A673 (cell line): ENCODE measurements around the gene C19orf53.

Experiments used
- EZH2 ChIP-seq: fragments of 200-600 bp; sonication (generic); IDR thresholded peaks from 2 replicates; pipeline ENCODE4 v1.6.1; 2017; ENCODE audit warnings: borderline replicate concordance, low read depth, mild to moderate bottlenecking, mixed read lengths, antibody characterized with exemption, low read length; ENCODE audit not compliant: poor library complexity, severe bottlenecking
- TF ChIP-seq, protein P1 (sequence below): fragments of 300-800, 200-600 bp; sonication (generic); conservative IDR thresholded peaks from 2 replicates; pipeline ENCODE4 v1.5.1; 2017; ENCODE audit warnings: low read depth, mild to moderate bottlenecking, antibody characterized with exemption, low read length, moderate library complexity, mixed read lengths

DNA sequence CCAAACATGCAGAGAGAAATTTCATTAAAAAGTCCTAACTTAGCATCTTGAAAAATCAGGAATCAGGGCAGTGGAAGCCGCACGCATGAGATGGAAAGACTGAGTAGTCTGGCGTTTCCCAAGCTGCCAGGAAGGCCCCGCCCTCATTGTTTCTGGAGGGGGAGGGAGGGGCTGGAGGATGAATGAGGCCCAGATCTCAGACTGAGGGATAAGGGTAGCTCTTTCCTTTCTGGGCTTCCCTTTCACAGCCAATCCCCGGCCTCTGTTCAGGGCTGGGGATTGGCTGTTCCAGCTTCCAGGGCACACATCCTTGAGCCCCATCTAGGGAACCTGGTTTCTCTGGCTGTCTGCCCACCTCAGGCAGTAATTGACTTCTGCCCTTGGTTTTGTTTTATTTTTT is 7.3 kb downstream of the C19orf53 start:
- TF ChIP-seq, protein P1, sequence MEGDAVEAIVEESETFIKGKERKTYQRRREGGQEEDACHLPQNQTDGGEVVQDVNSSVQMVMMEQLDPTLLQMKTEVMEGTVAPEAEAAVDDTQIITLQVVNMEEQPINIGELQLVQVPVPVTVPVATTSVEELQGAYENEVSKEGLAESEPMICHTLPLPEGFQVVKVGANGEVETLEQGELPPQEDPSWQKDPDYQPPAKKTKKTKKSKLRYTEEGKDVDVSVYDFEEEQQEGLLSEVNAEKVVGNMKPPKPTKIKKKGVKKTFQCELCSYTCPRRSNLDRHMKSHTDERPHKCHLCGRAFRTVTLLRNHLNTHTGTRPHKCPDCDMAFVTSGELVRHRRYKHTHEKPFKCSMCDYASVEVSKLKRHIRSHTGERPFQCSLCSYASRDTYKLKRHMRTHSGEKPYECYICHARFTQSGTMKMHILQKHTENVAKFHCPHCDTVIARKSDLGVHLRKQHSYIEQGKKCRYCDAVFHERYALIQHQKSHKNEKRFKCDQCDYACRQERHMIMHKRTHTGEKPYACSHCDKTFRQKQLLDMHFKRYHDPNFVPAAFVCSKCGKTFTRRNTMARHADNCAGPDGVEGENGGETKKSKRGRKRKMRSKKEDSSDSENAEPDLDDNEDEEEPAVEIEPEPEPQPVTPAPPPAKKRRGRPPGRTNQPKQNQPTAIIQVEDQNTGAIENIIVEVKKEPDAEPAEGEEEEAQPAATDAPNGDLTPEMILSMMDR, result no peak
- no peak for TF ChIP-seq EZH2
